Mucosa of descending colon (tissue), 3 donors: Measurements from ENCODE around the gene CCDC47. TPM values are rescaled to one million over a fixed set of nuclear protein-coding genes. Genes with fewer than 3 reads are reported as not detected.

Experiments
- ATAC-seq: fragments of 200-7000 bp; cut with Tn5 transposase; one replicate; pipeline ENCODE4 v1.9.1; 2020; ENCODE audit warnings: mild to moderate bottlenecking, moderate library complexity
- DNase-seq, 3 donors: peaks; one replicate each; pipeline ENCODE4 v3.0.0-alpha.2; 2020
- H3K36me3 ChIP-seq: fragments of 200-600 bp; one replicate; pipeline ENCODE4 v1.8.0; 2021; ENCODE audit warnings: low read depth, mild to moderate bottlenecking
- H3K4me1 ChIP-seq: fragments of 200-600 bp; one replicate; pipeline ENCODE4 v1.8.0; 2021; ENCODE audit warnings: low read depth, mild to moderate bottlenecking
- H3K4me3 ChIP-seq: fragments of 200-600 bp; one replicate; pipeline ENCODE4 v1.8.0; 2021; ENCODE audit warnings: mild to moderate bottlenecking
- H3K9me3 ChIP-seq: fragments of 200-600 bp; one replicate; pipeline ENCODE4 v1.8.0; 2021; ENCODE audit warnings: mild to moderate bottlenecking
- intact Hi-C, 2 donors: fragments of 100-400 bp; cut with DNase I in 1 of 2; cut with micrococcal nuclease in 1 of 2; formaldehyde crosslinking; loops; one replicate each; pipeline versions ENCODE4 v1.11.0 to v1.11.1; 2022; cut with DNase I, micrococcal nuclease
- total RNA-seq, 3 donors: library from RNA; stranded (reverse); fragmentation: NEBNext Ultra II Directional in 2 of 3; extraction: Animal tissue kit (Norgen Biotek cat#: 25700) in 2 of 3; gene quantifications; one replicate each; pipeline versions ENCODE4 v1.2.1 to v1.2.4, GENCODE V29; 2021 to 2023
- TF ChIP-seq, protein P1 (sequence below): fragments of 200-600 bp; IDR thresholded peaks from one replicate; pipeline ENCODE4 v1.8.0; 2022; ENCODE audit warnings: antibody characterized with exemption, mild to moderate bottlenecking
- donor health status: DM: no; HTN: no; CAD: no; lungs with moderate emphysema.
- donor health status: DM: no; HTN: no; CAD: no.
- donor health status: DM: no; HTN: yes; CAD: no.

The CCDC47 gene
- total RNA-seq, 3 donors from 2014 or later: 94.9 to 139 (median 128) TPM

GRCh38 chr17:63703556-63704258 lies 69.7 kb downstream of the CCDC47 start:
- intact Hi-C loops: no loop called here
- no peak for DNase-seq

DNA sequence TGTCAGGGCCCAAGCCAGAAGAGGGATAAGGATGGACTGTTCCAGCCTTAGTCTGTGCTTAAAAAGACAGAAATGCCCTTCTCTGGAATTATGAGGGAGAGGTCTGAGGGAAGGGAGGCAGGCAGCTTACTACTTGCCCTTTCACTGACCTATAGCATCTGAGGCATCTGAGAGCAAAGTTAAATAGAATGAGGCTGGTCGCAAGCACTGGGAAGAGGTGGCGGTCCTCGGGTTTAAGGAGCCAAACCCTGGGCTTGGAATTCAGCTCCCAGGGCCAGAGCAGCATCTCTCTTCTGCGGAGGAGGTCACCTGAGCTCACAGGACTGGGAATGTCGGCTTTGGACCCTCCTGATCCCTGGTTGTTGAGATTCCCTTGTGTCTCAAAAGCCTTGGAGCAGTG lies 70.4 kb downstream of the CCDC47 start:
- intact Hi-C loops: no loop called here
- no peak for ATAC-seq
- TF ChIP-seq, protein P1, sequence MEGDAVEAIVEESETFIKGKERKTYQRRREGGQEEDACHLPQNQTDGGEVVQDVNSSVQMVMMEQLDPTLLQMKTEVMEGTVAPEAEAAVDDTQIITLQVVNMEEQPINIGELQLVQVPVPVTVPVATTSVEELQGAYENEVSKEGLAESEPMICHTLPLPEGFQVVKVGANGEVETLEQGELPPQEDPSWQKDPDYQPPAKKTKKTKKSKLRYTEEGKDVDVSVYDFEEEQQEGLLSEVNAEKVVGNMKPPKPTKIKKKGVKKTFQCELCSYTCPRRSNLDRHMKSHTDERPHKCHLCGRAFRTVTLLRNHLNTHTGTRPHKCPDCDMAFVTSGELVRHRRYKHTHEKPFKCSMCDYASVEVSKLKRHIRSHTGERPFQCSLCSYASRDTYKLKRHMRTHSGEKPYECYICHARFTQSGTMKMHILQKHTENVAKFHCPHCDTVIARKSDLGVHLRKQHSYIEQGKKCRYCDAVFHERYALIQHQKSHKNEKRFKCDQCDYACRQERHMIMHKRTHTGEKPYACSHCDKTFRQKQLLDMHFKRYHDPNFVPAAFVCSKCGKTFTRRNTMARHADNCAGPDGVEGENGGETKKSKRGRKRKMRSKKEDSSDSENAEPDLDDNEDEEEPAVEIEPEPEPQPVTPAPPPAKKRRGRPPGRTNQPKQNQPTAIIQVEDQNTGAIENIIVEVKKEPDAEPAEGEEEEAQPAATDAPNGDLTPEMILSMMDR: no peak
- H3K9me3 ChIP-seq: no peaks in the 10 kb centered on the region
- H3K4me1 ChIP-seq: peaks cover 14% of the 10 kb centered on the region
- no peak overlapping the region for H3K4me3 ChIP-seq
- no peaks in the 10 kb centered on the region for H3K36me3 ChIP-seq
- DNase-seq: no peak

More at GRCh38 chr17:63703556-63704258, 69.7 kb downstream of the CCDC47 start:
- TF ChIP-seq, protein P1: no peak
- H3K4me1 ChIP-seq: peaks cover 7% of the 10 kb centered on the region
- no peaks in the 10 kb centered on the region for H3K9me3 ChIP-seq
- no peaks in the 10 kb centered on the region for H3K36me3 ChIP-seq
- no peak overlapping the region for H3K4me3 ChIP-seq
- no peak for ATAC-seq

DNA sequence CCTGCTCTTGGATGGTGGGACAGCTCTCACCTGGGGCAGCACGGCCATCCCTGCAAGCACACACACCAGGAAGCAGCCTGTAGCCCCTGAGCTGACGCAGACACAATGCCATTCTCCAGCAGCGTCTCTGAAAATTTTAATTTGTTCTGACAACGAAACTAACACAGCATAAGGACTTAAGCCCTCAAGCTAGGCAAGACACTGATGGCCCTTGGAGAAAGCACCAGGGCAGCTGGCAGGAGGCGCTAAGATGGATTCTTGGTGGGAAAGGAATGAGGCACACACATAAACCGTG lies 70.7 kb downstream of the CCDC47 start:
- Histone ChIP-seq H3K9me3 (no peaks in the 10 kb centered on the region), H3K4me1 (peaks cover 15% of the 10 kb centered on the region), H3K36me3 (no peaks in the 10 kb centered on the region), H3K4me3 (no peak overlapping the region)
- ATAC-seq (no peak), DNase-seq (no peak)
- TF ChIP-seq, protein P1: no peak
- intact Hi-C loops: no loop called here

GRCh38 chr17:63701868-63702720 lies 71.3 kb downstream of the CCDC47 start:
- Histone ChIP-seq H3K4me3 (no peak overlapping the region), H3K9me3 (no peaks in the 10 kb centered on the region), H3K4me1 (peaks cover 19% of the 10 kb centered on the region), H3K36me3 (no peaks in the 10 kb centered on the region)
- TF ChIP-seq, protein P1: no peak
- ATAC-seq (peak; percentile 25), DNase-seq (peak; percentile 50 to 86 (median 53))
- intact Hi-C loops: no loop called here

DNA sequence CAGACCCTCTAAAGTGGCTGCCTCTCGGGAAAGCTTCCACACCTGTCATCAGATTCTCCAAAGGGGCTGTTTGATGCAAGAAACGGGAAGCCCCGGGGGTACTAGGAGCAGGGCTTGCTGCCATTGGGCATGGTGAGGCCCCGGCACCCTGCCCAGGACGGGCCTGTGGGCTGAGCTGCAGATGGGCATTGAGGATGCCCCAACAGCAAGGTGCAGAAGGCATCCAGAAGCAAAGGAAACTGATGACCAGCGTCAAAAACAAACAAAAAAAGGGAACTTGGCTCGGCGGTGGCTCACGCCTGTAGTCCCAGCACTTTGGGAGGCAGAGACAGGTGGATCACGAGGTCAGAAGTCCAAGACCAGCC lies 72.0 kb downstream of the CCDC47 start:
- Histone ChIP-seq H3K4me3 (no peak overlapping the region), H3K4me1 (peaks cover 19% of the 10 kb centered on the region), H3K9me3 (no peaks in the 10 kb centered on the region), H3K36me3 (no peaks in the 10 kb centered on the region)
- TF ChIP-seq, protein P1: no peak
- ATAC-seq: no peak
- no peak for DNase-seq
- intact Hi-C loops: no loop called here
